GM10248 (cell line): ENCODE data around the gene GPR15.

Experiments used
- CTCF ChIA-PET: fragments of 300-600 bp; sonication (Branson Sonifier 250); formaldehyde crosslinking; extraction: SDS; loops from one replicate; lab custom pipeline; 2021; ENCODE audit warnings: antibody characterized with exemption; lab: Yijun Ruan, JAX
- POLR2A ChIA-PET: fragments of 350-650 bp; sonication (Branson Sonifier 250); formaldehyde crosslinking; extraction: SDS; loops from one replicate; lab custom pipeline; 2020; ENCODE audit warnings: antibody characterized with exemption; lab: Yijun Ruan, JAX
- DNase-seq: peaks from one replicate; pipeline ENCODE4 v3.0.0; 2012; ENCODE audit errors: extremely low spot score
- CTCF ChIP-seq: IDR thresholded peaks from 2 replicates; pipeline ENCODE4 v1.5.1; 2012; ENCODE audit warnings: mild to moderate bottlenecking, low read depth; ENCODE audit errors: extremely low read depth, missing control alignments, control extremely low read depth

The GPR15 gene

DNA sequence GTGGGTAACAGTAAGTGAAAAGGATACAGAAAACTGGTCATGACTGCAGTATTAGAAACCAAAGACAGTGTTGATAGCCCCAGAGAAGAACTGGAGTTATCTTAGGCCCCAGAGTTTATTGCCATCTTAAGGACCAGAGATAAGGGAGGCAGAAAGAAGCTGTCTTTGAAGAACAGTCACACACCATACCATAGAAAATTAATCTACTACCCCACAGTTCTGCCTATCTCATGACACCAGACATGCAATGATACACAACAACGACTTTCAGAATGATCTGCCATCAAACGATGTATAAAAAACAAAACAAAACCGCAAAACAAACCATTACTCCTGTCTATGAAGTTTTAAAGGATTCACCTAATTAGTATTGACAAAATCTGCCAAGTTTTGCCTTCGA lies 52.0 kb downstream of the GPR15 start:
- TF ChIP-seq CTCF: no peak
- DNase-seq: no peak
- ChIA-PET POLR2A (no interaction called here), CTCF (interaction anchor here (0.9 to 6.7 kb wide), 3 partner anchors 9 to 18 kb away, joined by 3 to 39 read pairs (median 6); no protein-coding TSS in a partner anchor)
